SK-N-SH (cell line): Measurements from ENCODE around the gene UNC93B1. TPM values are rescaled to one million over a fixed set of nuclear protein-coding genes. Genes with fewer than 3 reads are reported as not detected.

Experiments used
- CTCF ChIA-PET: fragments of 300-600, 350-600 bp; formaldehyde crosslinking; extraction: SDS; loops from one replicate; lab custom pipeline; 2021; lab: Yijun Ruan, JAX
- POLR2A ChIA-PET: fragments of 350-600 bp; sonication (Branson Sonifier 250); formaldehyde crosslinking; extraction: SDS; loops from one replicate; lab custom pipeline; 2020; ENCODE audit warnings: antibody characterized with exemption, inconsistent platforms; lab: Yijun Ruan, JAX
- DNase-seq: peaks from one replicate; pipeline ENCODE4 v3.0.0; 2012
- H2AFZ ChIP-seq: fragments of 200-600 bp; sonication (generic); 2 replicates; pipeline ENCODE4 v1.8.1; 2016; ENCODE audit warnings: antibody characterized with exemption, mild to moderate bottlenecking, low read depth
- H3F3A ChIP-seq: fragments of 200-600 bp; sonication (generic); replicated peaks from 2 replicates; pipeline ENCODE3; 2016; ENCODE audit warnings: antibody characterized with exemption, mild to moderate bottlenecking; ENCODE audit not compliant: insufficient read depth
- H3K27ac ChIP-seq, 2 experiments: fragments of 200-500 bp in 1 of 2; fragments of 200-600 bp in 1 of 2; sonication (Bioruptor generic) in 1 of 2; sonication (generic), shearing (Covaris generic) in 1 of 2; 2 replicates each; pipeline versions ENCODE4 v1.5.1 to v1.6.1; 2014 to 2016; ENCODE audit warnings: low read depth in 2 of 2, inconsistent platforms in 1 of 2, low read length in 1 of 2, mild to moderate bottlenecking in 1 of 2, mixed read lengths in 1 of 2
- H3K27me3 ChIP-seq: fragments of 200-600 bp; sonication (generic), shearing (Covaris generic); 2 replicates; pipeline ENCODE4 v1.6.1; 2016; ENCODE audit warnings: mixed run types; ENCODE audit not compliant: insufficient read depth
- H3K36me3 ChIP-seq, 2 experiments: fragments of 200-500 bp in 1 of 2; fragments of 200-600 bp in 1 of 2; sonication (Bioruptor generic) in 1 of 2; sonication (generic) in 1 of 2; replicated peaks in 1 of 2; 2 replicates each; pipeline versions ENCODE3 to v1.5.1; 2014 to 2016; ENCODE audit warnings: low read length in 1 of 2, mild to moderate bottlenecking in 1 of 2; ENCODE audit not compliant: insufficient read depth in 2 of 2, control insufficient read depth in 1 of 2
- H3K4me1 ChIP-seq, 2 experiments: fragments of 200-500 bp in 1 of 2; fragments of 200-600 bp in 1 of 2; sonication (Bioruptor generic) in 1 of 2; sonication (generic), shearing (Covaris generic) in 1 of 2; 2 replicates each; pipeline versions ENCODE4 v1.5.1 to v1.6.1; 2014 to 2016; ENCODE audit warnings: low read depth in 1 of 2, low read length in 1 of 2, mixed run types in 1 of 2; ENCODE audit not compliant: insufficient read depth in 2 of 2, control insufficient read depth in 1 of 2
- H3K4me2 ChIP-seq: fragments of 200-600 bp; sonication (generic), shearing (Covaris generic); 2 replicates; pipeline ENCODE4 v1.6.1; 2017; ENCODE audit warnings: mixed run types
- H3K4me3 ChIP-seq, 2 experiments: fragments of 200-500 bp in 1 of 2; fragments of 200-600 bp in 1 of 2; sonication (Bioruptor generic) in 1 of 2; sonication (generic), shearing (Covaris generic) in 1 of 2; 2 replicates each; pipeline versions ENCODE4 v1.5.1 to v1.8.1; 2014 to 2016; ENCODE audit warnings: low read depth in 2 of 2, inconsistent platforms in 1 of 2, low read length in 1 of 2, mild to moderate bottlenecking in 1 of 2, mixed read lengths in 1 of 2, moderate library complexity in 1 of 2
- H3K79me2 ChIP-seq: fragments of 200-600 bp; sonication (generic); 2 replicates; pipeline ENCODE4 v1.8.1; 2017; ENCODE audit warnings: mild to moderate bottlenecking; ENCODE audit not compliant: insufficient read depth
- H3K9ac ChIP-seq: fragments of 200-600 bp; sonication (generic); 2 replicates; pipeline ENCODE4 v1.6.1; 2017; ENCODE audit warnings: mixed run types
- H3K9me2 ChIP-seq: fragments of 200-600 bp; sonication (generic); 2 replicates; pipeline ENCODE4 v1.6.1; 2017; ENCODE audit warnings: mixed run types
- H3K9me3 ChIP-seq: fragments of 200-600 bp; sonication (generic); 2 replicates; pipeline ENCODE4 v1.6.1; 2017; ENCODE audit warnings: mixed run types, mild to moderate bottlenecking, moderate library complexity
- H4K20me1 ChIP-seq: fragments of 200-600 bp; sonication (generic); 2 replicates; pipeline ENCODE4 v1.6.1; 2017; ENCODE audit warnings: mild to moderate bottlenecking, mixed run types; ENCODE audit not compliant: insufficient read depth
- CHD2 ChIP-seq: fragments of 150-350 bp; IDR thresholded peaks from 2 replicates; pipeline ENCODE4 v1.6.1; 2018; ENCODE audit warnings: low read length; ENCODE audit not compliant: partially characterized antibody
- EP300 ChIP-seq, 2 experiments: IDR thresholded peaks; 2 replicates each; pipeline versions ENCODE4 v1.4.0 to v1.6.1; 2012; ENCODE audit warnings: borderline replicate concordance in 1 of 2, low read depth in 1 of 2, low read length in 1 of 2
- FOXJ3 ChIP-seq: sonication (generic); formaldehyde crosslinking; IDR thresholded peaks from 2 replicates; pipeline ENCODE4 v1.5.1; 2020; ENCODE audit warnings: mild to moderate bottlenecking, missing genetic modification reagents
- MEF2A ChIP-seq: IDR thresholded peaks from 2 replicates; pipeline ENCODE4 v1.4.0; 2012; ENCODE audit warnings: low read depth, borderline replicate concordance
- NFIC ChIP-seq: IDR thresholded peaks from 2 replicates; pipeline ENCODE4 v1.4.0; 2012; ENCODE audit warnings: borderline replicate concordance
- NRF1 ChIP-seq: IDR thresholded peaks from 2 replicates; pipeline ENCODE4 v1.6.1; 2012; ENCODE audit warnings: low read depth, mild to moderate bottlenecking, low read length
- POLR2AphosphoS5 ChIP-seq: IDR thresholded peaks from 2 replicates; pipeline ENCODE4 v1.6.1; 2012; ENCODE audit warnings: low read depth, low read length
- RAD21 ChIP-seq: IDR thresholded peaks from 2 replicates; pipeline ENCODE4 v1.6.1; 2012; ENCODE audit warnings: mild to moderate bottlenecking, low read length
- RCOR1 ChIP-seq: fragments of 150-350 bp; IDR thresholded peaks from 2 replicates; pipeline ENCODE4 v1.6.1; 2017; ENCODE audit warnings: antibody characterized with exemption, low read length
- SMC3 ChIP-seq: IDR thresholded peaks from 2 replicates; pipeline ENCODE4 v1.6.1; 2012; ENCODE audit warnings: low read depth, low read length, improper control_type of control experiment
- TAF1 ChIP-seq: IDR thresholded peaks from 2 replicates; pipeline ENCODE4 v1.6.1; 2012; ENCODE audit warnings: low read depth, mild to moderate bottlenecking, low read length, moderate library complexity, borderline replicate concordance
- TCF12 ChIP-seq: IDR thresholded peaks from 2 replicates; pipeline ENCODE4 v1.4.0; 2012
- YY1 ChIP-seq: IDR thresholded peaks from 2 replicates; pipeline ENCODE4 v1.4.0; 2012; ENCODE audit warnings: low read depth, mild to moderate bottlenecking
- WGBS: methylation state at CpG from one replicate; pipeline ENCODE4 v1.1.6; 2017; ENCODE audit warnings: low lambda C conversion rate; 5-methylcytosine and 5-hydroxymethylcytosine counted together
- polyA plus RNA-seq, 3 experiments: library from polyadenylated mRNA; depleted of rRNA; stranded (reverse); fragments of >200 nt; gene quantifications; 2 replicates each; pipeline ENCODE4 v1.2.3, GENCODE V29; 2012
- TF ChIP-seq, protein P1 (sequence below): IDR thresholded peaks from 2 replicates; pipeline ENCODE4 v1.6.1; 2012; ENCODE audit warnings: mild to moderate bottlenecking, low read depth, low read length, moderate library complexity
- TF ChIP-seq, protein P2 (sequence below): fragments of 150-350 bp; IDR thresholded peaks from 2 replicates; pipeline ENCODE4 v1.6.1; 2016; ENCODE audit warnings: mild to moderate bottlenecking, low read depth, low read length
- TF ChIP-seq, protein P3 (sequence below): IDR thresholded peaks from 2 replicates; pipeline ENCODE4 v1.4.0; 2012; ENCODE audit warnings: low read depth, borderline replicate concordance
- TF ChIP-seq, protein P4 (sequence below): IDR thresholded peaks from 2 replicates; pipeline ENCODE4; 2012
- TF ChIP-seq, protein P5 (sequence below): fragments of 200-600 bp; sonication (generic); IDR thresholded peaks from 2 replicates; pipeline ENCODE4 v1.6.1; 2017; ENCODE audit warnings: antibody characterized with exemption, mild to moderate bottlenecking, moderate library complexity
- TF ChIP-seq, protein P6 (sequence below): fragments of 150-350 bp; IDR thresholded peaks from 2 replicates; pipeline ENCODE4 v1.6.1; 2017; ENCODE audit warnings: antibody characterized with exemption, low read length, low read depth, borderline replicate concordance

The UNC93B1 gene
- polyA plus RNA-seq, 1 of the 3 experiments (the other 2 are of a cell fraction), result 28.9 TPM

DNA sequence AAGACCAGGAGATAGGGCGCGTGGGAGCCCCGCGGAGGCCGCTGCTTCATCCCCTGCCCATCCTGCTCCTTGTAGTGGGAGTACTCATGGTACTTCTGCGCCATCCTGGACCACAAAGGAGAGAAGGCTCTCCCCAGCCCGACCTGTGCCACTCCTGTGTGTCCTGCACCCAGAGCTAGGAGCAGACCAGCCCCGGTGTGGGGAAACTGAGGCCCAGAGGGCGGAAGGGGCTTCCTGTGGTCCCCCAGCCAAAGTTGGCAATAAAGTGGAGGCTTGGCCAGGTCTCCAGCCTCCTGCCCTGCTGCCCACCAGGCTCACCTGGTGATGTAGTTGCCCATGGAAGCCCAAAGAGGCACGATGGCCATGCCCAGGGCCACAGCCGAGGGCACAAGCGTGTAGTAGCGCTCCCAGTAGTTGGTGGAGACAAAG lies 4.7 kb downstream of the UNC93B1 start:
- Histone ChIP-seq H3K9me3 (no peaks in the 10 kb centered on the region), H3K4me2 (no peak overlapping the region), H3K9ac (no peak overlapping the region), H2AFZ (no peak overlapping the region), H3K4me1 (peaks cover 0 to 8% of the 10 kb centered on the region in 2 experiments; a peak in 1 of 4 replicates), H3F3A (peaks cover 3% of the 10 kb centered on the region), H3K9me2 (no peaks in the 10 kb centered on the region), H3K79me2 (no peaks in the 10 kb centered on the region), H3K4me3 (no peak overlapping the region), H4K20me1 (no peaks in the 10 kb centered on the region), H3K36me3 (no peaks in the 10 kb centered on the region), H3K27ac (no peak overlapping the region), H3K27me3 (no peaks in the 10 kb centered on the region)
- peak; percentile 2 for DNase-seq
- CTCF ChIA-PET, result interaction anchor here (1.0 to 1.1 kb wide), 2 partner anchors 11 to 44 kb away, joined by 3 to 5 read pairs; partner anchors contain the start of gene ALDH3B1
- no peak for TF ChIP-seq RCOR1
- TF ChIP-seq EP300 (IDR thresholded peaks at IDR 0.05; ENCODE audit: borderline replicate concordance in 1 of 2, low read depth in 1 of 2, low read length in 1 of 2), result no peak
- TF ChIP-seq, protein P1, sequence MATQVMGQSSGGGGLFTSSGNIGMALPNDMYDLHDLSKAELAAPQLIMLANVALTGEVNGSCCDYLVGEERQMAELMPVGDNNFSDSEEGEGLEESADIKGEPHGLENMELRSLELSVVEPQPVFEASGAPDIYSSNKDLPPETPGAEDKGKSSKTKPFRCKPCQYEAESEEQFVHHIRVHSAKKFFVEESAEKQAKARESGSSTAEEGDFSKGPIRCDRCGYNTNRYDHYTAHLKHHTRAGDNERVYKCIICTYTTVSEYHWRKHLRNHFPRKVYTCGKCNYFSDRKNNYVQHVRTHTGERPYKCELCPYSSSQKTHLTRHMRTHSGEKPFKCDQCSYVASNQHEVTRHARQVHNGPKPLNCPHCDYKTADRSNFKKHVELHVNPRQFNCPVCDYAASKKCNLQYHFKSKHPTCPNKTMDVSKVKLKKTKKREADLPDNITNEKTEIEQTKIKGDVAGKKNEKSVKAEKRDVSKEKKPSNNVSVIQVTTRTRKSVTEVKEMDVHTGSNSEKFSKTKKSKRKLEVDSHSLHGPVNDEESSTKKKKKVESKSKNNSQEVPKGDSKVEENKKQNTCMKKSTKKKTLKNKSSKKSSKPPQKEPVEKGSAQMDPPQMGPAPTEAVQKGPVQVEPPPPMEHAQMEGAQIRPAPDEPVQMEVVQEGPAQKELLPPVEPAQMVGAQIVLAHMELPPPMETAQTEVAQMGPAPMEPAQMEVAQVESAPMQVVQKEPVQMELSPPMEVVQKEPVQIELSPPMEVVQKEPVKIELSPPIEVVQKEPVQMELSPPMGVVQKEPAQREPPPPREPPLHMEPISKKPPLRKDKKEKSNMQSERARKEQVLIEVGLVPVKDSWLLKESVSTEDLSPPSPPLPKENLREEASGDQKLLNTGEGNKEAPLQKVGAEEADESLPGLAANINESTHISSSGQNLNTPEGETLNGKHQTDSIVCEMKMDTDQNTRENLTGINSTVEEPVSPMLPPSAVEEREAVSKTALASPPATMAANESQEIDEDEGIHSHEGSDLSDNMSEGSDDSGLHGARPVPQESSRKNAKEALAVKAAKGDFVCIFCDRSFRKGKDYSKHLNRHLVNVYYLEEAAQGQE, result no peak
- no peak for TF ChIP-seq SMC3
- no peak for TF ChIP-seq FOXJ3
- TF ChIP-seq, protein P2, sequence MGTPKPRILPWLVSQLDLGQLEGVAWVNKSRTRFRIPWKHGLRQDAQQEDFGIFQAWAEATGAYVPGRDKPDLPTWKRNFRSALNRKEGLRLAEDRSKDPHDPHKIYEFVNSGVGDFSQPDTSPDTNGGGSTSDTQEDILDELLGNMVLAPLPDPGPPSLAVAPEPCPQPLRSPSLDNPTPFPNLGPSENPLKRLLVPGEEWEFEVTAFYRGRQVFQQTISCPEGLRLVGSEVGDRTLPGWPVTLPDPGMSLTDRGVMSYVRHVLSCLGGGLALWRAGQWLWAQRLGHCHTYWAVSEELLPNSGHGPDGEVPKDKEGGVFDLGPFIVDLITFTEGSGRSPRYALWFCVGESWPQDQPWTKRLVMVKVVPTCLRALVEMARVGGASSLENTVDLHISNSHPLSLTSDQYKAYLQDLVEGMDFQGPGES, result no peak
- TF ChIP-seq MEF2A, result no peak
- TF ChIP-seq, protein P3, sequence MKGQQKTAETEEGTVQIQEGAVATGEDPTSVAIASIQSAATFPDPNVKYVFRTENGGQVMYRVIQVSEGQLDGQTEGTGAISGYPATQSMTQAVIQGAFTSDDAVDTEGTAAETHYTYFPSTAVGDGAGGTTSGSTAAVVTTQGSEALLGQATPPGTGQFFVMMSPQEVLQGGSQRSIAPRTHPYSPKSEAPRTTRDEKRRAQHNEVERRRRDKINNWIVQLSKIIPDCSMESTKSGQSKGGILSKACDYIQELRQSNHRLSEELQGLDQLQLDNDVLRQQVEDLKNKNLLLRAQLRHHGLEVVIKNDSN, result no peak
- TF ChIP-seq POLR2AphosphoS5, result no peak
- TF ChIP-seq NFIC, result no peak
- no peak for TF ChIP-seq CHD2
- TF ChIP-seq TCF12, result no peak
- TF ChIP-seq, protein P4, sequence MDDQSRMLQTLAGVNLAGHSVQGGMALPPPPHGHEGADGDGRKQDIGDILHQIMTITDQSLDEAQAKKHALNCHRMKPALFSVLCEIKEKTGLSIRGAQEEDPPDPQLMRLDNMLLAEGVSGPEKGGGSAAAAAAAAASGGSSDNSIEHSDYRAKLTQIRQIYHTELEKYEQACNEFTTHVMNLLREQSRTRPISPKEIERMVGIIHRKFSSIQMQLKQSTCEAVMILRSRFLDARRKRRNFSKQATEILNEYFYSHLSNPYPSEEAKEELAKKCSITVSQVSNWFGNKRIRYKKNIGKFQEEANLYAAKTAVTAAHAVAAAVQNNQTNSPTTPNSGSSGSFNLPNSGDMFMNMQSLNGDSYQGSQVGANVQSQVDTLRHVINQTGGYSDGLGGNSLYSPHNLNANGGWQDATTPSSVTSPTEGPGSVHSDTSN, result no peak
- TF ChIP-seq, protein P5, sequence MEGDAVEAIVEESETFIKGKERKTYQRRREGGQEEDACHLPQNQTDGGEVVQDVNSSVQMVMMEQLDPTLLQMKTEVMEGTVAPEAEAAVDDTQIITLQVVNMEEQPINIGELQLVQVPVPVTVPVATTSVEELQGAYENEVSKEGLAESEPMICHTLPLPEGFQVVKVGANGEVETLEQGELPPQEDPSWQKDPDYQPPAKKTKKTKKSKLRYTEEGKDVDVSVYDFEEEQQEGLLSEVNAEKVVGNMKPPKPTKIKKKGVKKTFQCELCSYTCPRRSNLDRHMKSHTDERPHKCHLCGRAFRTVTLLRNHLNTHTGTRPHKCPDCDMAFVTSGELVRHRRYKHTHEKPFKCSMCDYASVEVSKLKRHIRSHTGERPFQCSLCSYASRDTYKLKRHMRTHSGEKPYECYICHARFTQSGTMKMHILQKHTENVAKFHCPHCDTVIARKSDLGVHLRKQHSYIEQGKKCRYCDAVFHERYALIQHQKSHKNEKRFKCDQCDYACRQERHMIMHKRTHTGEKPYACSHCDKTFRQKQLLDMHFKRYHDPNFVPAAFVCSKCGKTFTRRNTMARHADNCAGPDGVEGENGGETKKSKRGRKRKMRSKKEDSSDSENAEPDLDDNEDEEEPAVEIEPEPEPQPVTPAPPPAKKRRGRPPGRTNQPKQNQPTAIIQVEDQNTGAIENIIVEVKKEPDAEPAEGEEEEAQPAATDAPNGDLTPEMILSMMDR, result no peak
- no peak for TF ChIP-seq YY1
- no peak for TF ChIP-seq RAD21
- TF ChIP-seq NRF1, result no peak
- TF ChIP-seq, protein P6, sequence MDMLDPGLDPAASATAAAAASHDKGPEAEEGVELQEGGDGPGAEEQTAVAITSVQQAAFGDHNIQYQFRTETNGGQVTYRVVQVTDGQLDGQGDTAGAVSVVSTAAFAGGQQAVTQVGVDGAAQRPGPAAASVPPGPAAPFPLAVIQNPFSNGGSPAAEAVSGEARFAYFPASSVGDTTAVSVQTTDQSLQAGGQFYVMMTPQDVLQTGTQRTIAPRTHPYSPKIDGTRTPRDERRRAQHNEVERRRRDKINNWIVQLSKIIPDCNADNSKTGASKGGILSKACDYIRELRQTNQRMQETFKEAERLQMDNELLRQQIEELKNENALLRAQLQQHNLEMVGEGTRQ, result no peak
- TF ChIP-seq TAF1, result no peak
- 93% methylated on average over 10 of the region's 13 CpGs for whole genome bisulfite sequencing
- POLR2A ChIA-PET, result no interaction called here
